ENCODE measurements around the gene SOWAHA.

The SOWAHA gene

GRCh38 chr5:132856011-132856410 is 42.9 kb downstream of the SOWAHA start:
- DNase-seq: no peak

- no peak for DNase-seq
These were observed 46.9 kb downstream of the SOWAHA start for GRCh38 chr5:132859889-132860437.

- DNase-seq: no peak
These were observed 47.6 kb downstream of the SOWAHA start for GRCh38 chr5:132860742-132861141.

- no peak for DNase-seq
These were observed 52.7 kb downstream of the SOWAHA start for GRCh38 chr5:132865668-132866341.

Data from stimulated activated CD4-positive, alpha-beta T cell treated with anti-CD3 and anti-CD28 coated beads, Interleukin-2, amount 100 ng/mL, for 48 hours (primary cell).